ENCODE measurements around the gene COX7B2. TPM values are rescaled to one million over a fixed set of nuclear protein-coding genes. Genes with fewer than 3 reads are reported as not detected.

COX7B2 gene, protein sequence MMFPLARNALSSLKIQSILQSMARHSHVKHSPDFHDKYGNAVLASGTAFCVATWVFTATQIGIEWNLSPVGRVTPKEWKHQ
- total RNA-seq (2014; rRNA removed; shearing (Covaris generic)): not detected in 2 replicates

- no peak for DNase-seq (ENCODE audit: low read depth in 1 of 2, low spot score in 2 of 2)
- no peak within 1 kb of the TSS for H3K27ac ChIP-seq
- H3K4me1 ChIP-seq (replicated peaks): no peaks in the 10 kb centered on the region
- no peaks in the 10 kb centered on the region for H3K36me3 ChIP-seq
- no peak within 1 kb of the TSS for H3K4me3 ChIP-seq
- no peaks in the 10 kb centered on the region for H3K27me3 ChIP-seq (replicated peaks)
- no peaks in the 10 kb centered on the region for H3K9me3 ChIP-seq (replicated peaks)
Observed at GRCh38 chr4:46909078-46909477, at the start of gene COX7B2. TSS of gene COX7B2 (minus strand) at chr4:46909245. CDS start at chr4:46735192, 174,053 bp downstream.

- no peak overlapping the region for H3K27ac ChIP-seq
- no peaks in the 10 kb centered on the region for H3K27me3 ChIP-seq (replicated peaks)
- no peak overlapping the region for H3K4me3 ChIP-seq
- no peaks in the 10 kb centered on the region for H3K9me3 ChIP-seq (replicated peaks)
- no peak for DNase-seq (ENCODE audit: low read depth in 1 of 2, low spot score in 2 of 2)
- no peaks in the 10 kb centered on the region for H3K36me3 ChIP-seq
- H3K4me1 ChIP-seq (replicated peaks): no peaks in the 10 kb centered on the region
Observed at GRCh38 chr4:46956451-46956850, 47.4 kb upstream of the COX7B2 start.

- Histone ChIP-seq H3K36me3 (no peaks in the 10 kb centered on the region), H3K9me3 (replicated peaks) (no peaks in the 10 kb centered on the region), H3K4me1 (replicated peaks) (no peaks in the 10 kb centered on the region), H3K27ac (no peak overlapping the region), H3K4me3 (no peak overlapping the region), H3K27me3 (replicated peaks) (no peaks in the 10 kb centered on the region)
- no peak for DNase-seq (ENCODE audit: low read depth in 1 of 2, low spot score in 2 of 2)
Observed at GRCh38 chr4:46955601-46956000, 46.6 kb upstream of the COX7B2 start.

DNA sequence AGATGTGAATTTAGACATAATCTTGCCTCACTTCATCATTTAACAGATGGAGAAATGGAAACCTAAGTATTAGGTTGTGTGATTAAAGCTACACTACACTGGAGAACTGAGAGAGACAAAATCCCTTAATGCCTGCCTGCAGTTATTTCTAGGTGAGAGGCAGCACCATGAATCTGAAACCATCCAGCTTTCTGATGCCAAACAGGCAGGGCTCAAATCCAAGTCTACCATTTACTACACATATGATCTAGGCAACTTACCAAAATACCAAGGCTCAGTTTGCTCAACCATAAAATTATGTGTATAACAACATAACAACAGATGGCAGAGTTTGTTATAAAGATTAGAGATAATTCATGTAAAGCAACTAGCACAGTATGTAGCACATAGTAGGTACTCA lies 45.6 kb upstream of the COX7B2 start:
- Histone ChIP-seq H3K4me1 (replicated peaks) (no peaks in the 10 kb centered on the region), H3K9me3 (replicated peaks) (no peaks in the 10 kb centered on the region), H3K36me3 (no peaks in the 10 kb centered on the region), H3K4me3 (no peak overlapping the region), H3K27ac (no peak overlapping the region), H3K27me3 (replicated peaks) (no peaks in the 10 kb centered on the region)
- DNase-seq (ENCODE audit: low read depth in 1 of 2, low spot score in 2 of 2): no peak

DNA sequence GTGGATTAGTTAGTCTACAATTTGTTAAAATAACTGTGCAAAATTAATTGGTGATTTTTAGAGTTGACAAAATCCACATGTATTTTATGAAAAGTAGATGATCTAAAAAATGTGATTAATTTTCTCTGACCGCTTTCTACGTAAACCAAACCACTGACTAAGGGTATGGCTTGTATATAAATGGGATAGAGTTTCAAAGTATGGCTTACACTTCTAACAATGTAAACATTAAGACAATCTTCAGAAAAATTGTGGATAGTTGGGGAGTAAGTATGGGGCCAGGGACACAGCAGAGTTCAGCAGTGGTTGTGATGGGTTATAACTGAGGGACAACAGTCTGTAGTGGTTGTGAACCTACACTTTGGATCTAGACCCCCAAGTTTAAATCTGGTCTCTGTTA lies 44.5 kb upstream of the COX7B2 start:
- DNase-seq (ENCODE audit: low read depth in 1 of 2, low spot score in 2 of 2): no peak
- no peak overlapping the region for H3K4me3 ChIP-seq
- no peaks in the 10 kb centered on the region for H3K36me3 ChIP-seq
- H3K27ac ChIP-seq: no peak overlapping the region
- no peaks in the 10 kb centered on the region for H3K4me1 ChIP-seq (replicated peaks)
- H3K27me3 ChIP-seq (replicated peaks): no peaks in the 10 kb centered on the region
- no peaks in the 10 kb centered on the region for H3K9me3 ChIP-seq (replicated peaks)

- Histone ChIP-seq H3K4me1 (replicated peaks) (no peaks in the 10 kb centered on the region), H3K9me3 (replicated peaks) (no peaks in the 10 kb centered on the region), H3K36me3 (no peaks in the 10 kb centered on the region), H3K4me3 (no peak overlapping the region), H3K27me3 (replicated peaks) (no peaks in the 10 kb centered on the region), H3K27ac (no peak overlapping the region)
- no peak for DNase-seq (ENCODE audit: low read depth in 1 of 2, low spot score in 2 of 2)
Observed at GRCh38 chr4:46952451-46952850, 43.4 kb upstream of the COX7B2 start.

- Histone ChIP-seq H3K9me3 (replicated peaks) (no peaks in the 10 kb centered on the region), H3K27me3 (replicated peaks) (no peaks in the 10 kb centered on the region), H3K27ac (no peak overlapping the region), H3K36me3 (no peaks in the 10 kb centered on the region), H3K4me1 (replicated peaks) (no peaks in the 10 kb centered on the region), H3K4me3 (no peak overlapping the region)
- DNase-seq (ENCODE audit: low read depth in 1 of 2, low spot score in 2 of 2): no peak
Observed at GRCh38 chr4:46950826-46951225, 41.8 kb upstream of the COX7B2 start.

- Histone ChIP-seq H3K27ac (no peak overlapping the region), H3K27me3 (replicated peaks) (no peaks in the 10 kb centered on the region), H3K36me3 (no peaks in the 10 kb centered on the region), H3K9me3 (replicated peaks) (no peaks in the 10 kb centered on the region), H3K4me1 (replicated peaks) (no peaks in the 10 kb centered on the region), H3K4me3 (no peak overlapping the region)
- no peak for DNase-seq (ENCODE audit: low read depth in 1 of 2, low spot score in 2 of 2)
Observed at GRCh38 chr4:46949822-46950221, 40.8 kb upstream of the COX7B2 start.

DNA sequence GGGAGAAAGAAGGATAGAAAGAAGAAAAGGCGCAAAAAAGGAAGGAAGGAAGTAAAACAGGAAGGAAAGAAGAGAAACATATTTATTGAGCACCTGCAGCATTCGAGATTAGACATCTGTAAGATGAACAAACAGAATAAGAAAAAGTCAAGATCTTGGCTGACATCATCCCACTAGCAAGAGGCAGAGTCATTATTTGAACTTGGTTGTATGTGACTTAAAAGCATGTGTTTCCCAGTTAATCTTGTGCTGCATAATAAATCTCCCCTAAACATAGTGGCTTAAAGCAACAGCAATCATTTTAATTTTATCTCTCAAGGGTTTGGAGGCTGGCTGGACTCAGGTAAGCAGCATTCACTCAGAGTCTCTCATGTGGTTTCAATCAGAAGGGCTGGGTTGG lies 38.5 kb upstream of the COX7B2 start:
- DNase-seq (ENCODE audit: low read depth in 1 of 2, low spot score in 2 of 2): no peak
- no peaks in the 10 kb centered on the region for H3K36me3 ChIP-seq
- H3K27me3 ChIP-seq (replicated peaks): no peaks in the 10 kb centered on the region
- H3K9me3 ChIP-seq (replicated peaks): no peaks in the 10 kb centered on the region
- H3K4me1 ChIP-seq (replicated peaks): no peaks in the 10 kb centered on the region
- H3K27ac ChIP-seq: no peak overlapping the region
- no peak overlapping the region for H3K4me3 ChIP-seq

DNA sequence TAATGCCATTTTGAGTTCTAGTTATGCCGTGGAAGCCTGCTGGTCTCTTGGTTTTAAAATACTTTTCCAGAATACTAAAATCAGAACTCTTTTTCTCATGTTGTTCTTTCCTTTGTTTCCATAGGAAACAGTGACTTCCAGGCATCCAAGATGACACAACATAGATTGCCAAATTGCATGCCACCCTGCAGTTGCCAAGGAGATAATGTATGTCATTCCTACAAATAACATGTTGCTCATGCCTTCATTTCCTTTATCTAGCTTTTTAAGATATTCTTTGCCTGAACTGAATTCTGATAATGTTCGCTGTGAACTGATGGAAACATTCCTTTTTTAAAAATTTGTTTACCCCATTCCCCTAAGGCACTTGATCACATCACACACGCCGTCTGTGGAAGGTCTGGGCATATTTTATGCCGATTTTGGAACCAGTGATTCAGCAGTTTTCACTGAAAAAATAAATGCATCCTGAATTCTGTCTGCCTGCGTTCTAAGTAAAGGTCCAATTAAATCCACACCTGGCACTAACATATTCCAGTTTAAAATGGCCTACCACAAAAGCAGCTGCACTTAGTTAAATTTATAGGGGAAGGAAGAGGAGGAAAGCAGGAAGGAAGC lies 38.0 kb upstream of the COX7B2 start:
- DNase-seq (ENCODE audit: low read depth in 1 of 2, low spot score in 2 of 2): no peak
- no peak overlapping the region for H3K4me3 ChIP-seq
- H3K9me3 ChIP-seq (replicated peaks): no peaks in the 10 kb centered on the region
- H3K27me3 ChIP-seq (replicated peaks): no peaks in the 10 kb centered on the region
- no peaks in the 10 kb centered on the region for H3K36me3 ChIP-seq
- H3K27ac ChIP-seq: no peak overlapping the region
- H3K4me1 ChIP-seq (replicated peaks): no peaks in the 10 kb centered on the region

DNA sequence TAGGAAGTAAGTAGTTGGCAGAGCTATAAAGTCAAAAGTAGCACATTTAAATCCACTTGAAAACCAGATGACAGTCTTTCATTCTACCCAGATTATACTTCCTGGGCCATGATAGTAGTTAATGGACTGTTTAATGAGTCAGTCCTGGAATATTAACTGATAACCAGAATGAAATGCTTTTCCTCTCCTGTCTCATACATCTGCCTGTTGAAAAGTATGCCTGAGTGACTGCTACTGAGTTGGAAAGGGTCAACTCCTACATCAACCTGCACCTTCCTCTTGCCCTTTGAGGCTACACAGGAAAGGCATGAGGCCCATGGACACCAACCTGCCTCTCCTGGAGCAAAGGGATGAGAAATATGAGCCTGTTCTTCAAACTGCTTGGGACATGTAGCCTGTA lies 36.0 kb upstream of the COX7B2 start:
- no peaks in the 10 kb centered on the region for H3K27me3 ChIP-seq (replicated peaks)
- no peaks in the 10 kb centered on the region for H3K36me3 ChIP-seq

GRCh38 chr4:46944345-46944744 lies 35.3 kb upstream of the COX7B2 start:
- Histone ChIP-seq H3K4me3 (no peak overlapping the region), H3K27me3 (replicated peaks) (no peaks in the 10 kb centered on the region), H3K9me3 (replicated peaks) (no peaks in the 10 kb centered on the region), H3K4me1 (replicated peaks) (no peaks in the 10 kb centered on the region), H3K36me3 (no peaks in the 10 kb centered on the region), H3K27ac (no peak overlapping the region)
- DNase-seq (ENCODE audit: low read depth in 1 of 2, low spot score in 2 of 2): no peak

More for the DNA sequence above, 36.0 kb upstream of the COX7B2 start:
- no peak for DNase-seq (ENCODE audit: low read depth in 1 of 2, low spot score in 2 of 2)
- H3K4me3 ChIP-seq: no peak overlapping the region
- H3K27ac ChIP-seq: no peak overlapping the region
- H3K4me1 ChIP-seq (replicated peaks): no peaks in the 10 kb centered on the region
- no peaks in the 10 kb centered on the region for H3K9me3 ChIP-seq (replicated peaks)

DNA sequence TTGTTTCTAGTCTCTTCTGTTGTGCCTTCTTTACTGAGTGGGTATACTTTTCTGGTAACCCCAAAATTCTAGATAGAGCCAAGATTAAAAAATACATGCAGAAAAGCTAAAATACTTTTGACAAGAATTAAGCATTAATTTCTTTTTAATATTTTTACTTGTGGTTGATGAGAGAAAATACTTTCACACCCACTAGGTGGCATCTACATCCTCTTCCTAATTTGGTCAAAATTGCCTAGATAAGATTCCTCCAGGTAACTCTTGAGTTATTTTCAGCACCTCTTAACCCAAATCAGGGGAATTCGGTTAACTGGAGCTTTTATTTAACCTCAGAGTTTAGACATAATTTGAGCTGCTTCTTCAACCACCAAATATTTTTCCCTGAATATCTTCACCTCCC lies 28.4 kb upstream of the COX7B2 start:
- Histone ChIP-seq H3K27me3 (replicated peaks) (no peaks in the 10 kb centered on the region), H3K4me1 (replicated peaks) (no peaks in the 10 kb centered on the region), H3K27ac (no peak overlapping the region), H3K4me3 (no peak overlapping the region), H3K36me3 (no peaks in the 10 kb centered on the region), H3K9me3 (replicated peaks) (no peaks in the 10 kb centered on the region)
- no peak for DNase-seq (ENCODE audit: low read depth in 1 of 2, low spot score in 2 of 2)

DNA sequence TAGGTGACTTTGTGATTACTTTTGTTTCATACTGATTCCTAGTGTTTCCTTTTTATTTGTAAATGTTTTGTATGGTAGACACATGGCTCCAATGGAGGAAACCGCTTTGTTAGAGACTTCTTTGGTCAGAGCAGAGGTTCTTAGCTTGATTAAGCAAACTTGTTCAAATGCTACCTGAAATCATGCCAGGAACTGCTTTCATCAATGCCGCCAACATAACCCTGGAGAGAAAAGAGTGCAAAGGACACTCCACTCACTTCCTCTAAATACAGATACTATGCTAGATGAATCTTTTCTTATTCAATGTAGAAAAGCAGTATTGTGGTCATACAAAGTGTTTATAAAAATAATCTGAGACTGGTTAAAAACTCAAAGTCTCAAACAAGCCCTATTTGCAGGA lies 25.7 kb upstream of the COX7B2 start:
- Histone ChIP-seq H3K27ac (no peak overlapping the region), H3K4me1 (replicated peaks) (no peaks in the 10 kb centered on the region), H3K4me3 (no peak overlapping the region), H3K27me3 (replicated peaks) (no peaks in the 10 kb centered on the region), H3K9me3 (replicated peaks) (no peaks in the 10 kb centered on the region), H3K36me3 (no peaks in the 10 kb centered on the region)
- DNase-seq (ENCODE audit: low read depth in 1 of 2, low spot score in 2 of 2): no peak

DNA sequence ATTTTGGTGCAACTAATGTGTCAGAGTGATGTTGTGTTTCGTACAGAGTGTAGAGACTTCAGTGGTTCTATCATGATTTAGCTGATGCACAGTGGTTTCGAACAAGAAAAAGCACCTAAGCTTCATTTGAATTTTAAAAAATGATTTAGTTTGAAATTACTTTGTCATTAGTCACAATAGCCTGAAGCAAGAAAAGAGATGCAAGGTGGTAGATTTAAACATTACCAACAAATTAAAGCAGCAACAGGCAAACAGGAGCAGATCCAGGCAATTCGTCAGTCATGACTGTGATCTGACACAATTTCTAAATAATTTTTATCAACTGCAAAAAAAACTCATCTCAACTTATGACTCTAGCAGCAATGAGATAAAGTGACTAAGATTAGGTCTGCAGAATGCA lies 24.6 kb upstream of the COX7B2 start:
- no peaks in the 10 kb centered on the region for H3K4me1 ChIP-seq (replicated peaks)
- H3K9me3 ChIP-seq (replicated peaks): no peaks in the 10 kb centered on the region
- no peaks in the 10 kb centered on the region for H3K27me3 ChIP-seq (replicated peaks)
- H3K4me3 ChIP-seq: no peak overlapping the region
- no peak overlapping the region for H3K27ac ChIP-seq
- no peaks in the 10 kb centered on the region for H3K36me3 ChIP-seq
- DNase-seq (ENCODE audit: low read depth in 1 of 2, low spot score in 2 of 2): no peak
